ENCODE data around the gene GLYR1.
A peak's percentile ranks its signal among the peaks of the same experiment; 100 is the strongest.
"Not testable (repeated sequence)": the region's sequence is repeated elsewhere in the genome, so short reads cannot be mapped to it uniquely, and the experiment has no call there.

The GLYR1 gene

GRCh38 chr16:4788910-4789309 lies 58.2 kb downstream of the GLYR1 start:
- no peak for DNase-seq (ENCODE audit: low read depth in 3 of 3)

- DNase-seq (ENCODE audit: low read depth in 3 of 3), result no peak
These were observed 58.6 kb downstream of the GLYR1 start for GRCh38 chr16:4788489-4788889.

- no peak for DNase-seq (ENCODE audit: low read depth in 3 of 3)
These were observed 59.2 kb downstream of the GLYR1 start, which contains the start of gene SEPTIN12 for GRCh38 chr16:4787627-4788482. SEPTIN12 (minus strand) TSS chr16:4788345; CDS start chr16:4787645, 700 bp downstream.

- DNase-seq (ENCODE audit: low read depth in 3 of 3), result no peak
These were observed 60.0 kb downstream of the GLYR1 start for GRCh38 chr16:4787068-4787467.

- no peak for DNase-seq (ENCODE audit: low read depth in 3 of 3)
These were observed 61.2 kb downstream of the GLYR1 start for GRCh38 chr16:4785758-4786433.

GRCh38 chr16:4784444-4784987 lies 62.6 kb downstream of the GLYR1 start:
- not testable (repeated sequence) for DNase-seq (ENCODE audit: low read depth in 3 of 3)

GRCh38 chr16:4783951-4784336 lies 63.1 kb downstream of the GLYR1 start:
- DNase-seq (ENCODE audit: low read depth in 3 of 3), result no peak

GRCh38 chr16:4783251-4783950 lies 63.7 kb downstream of the GLYR1 start:
- no peak for DNase-seq (ENCODE audit: low read depth in 3 of 3)

- no peak for DNase-seq (ENCODE audit: low read depth in 3 of 3)
These were observed 66.9 kb downstream of the GLYR1 start for GRCh38 chr16:4780235-4780634.

GRCh38 chr16:4778050-4778392 lies 69.1 kb downstream of the GLYR1 start:
- no peak for DNase-seq (ENCODE audit: low read depth in 3 of 3)

GRCh38 chr16:4777339-4778049 lies 69.6 kb downstream of the GLYR1 start:
- DNase-seq (ENCODE audit: low read depth in 3 of 3), result no peak

- DNase-seq (ENCODE audit: low read depth in 3 of 3), result no peak
These were observed 70.9 kb downstream of the GLYR1 start for GRCh38 chr16:4776141-4776705.

GRCh38 chr16:4775005-4775404 lies 72.1 kb downstream of the GLYR1 start:
- DNase-seq (ENCODE audit: low read depth in 3 of 3), result no peak

- no peak for DNase-seq (ENCODE audit: low read depth in 3 of 3)
These were observed 74.7 kb downstream of the GLYR1 start for GRCh38 chr16:4772351-4772750.

- no peak for DNase-seq (ENCODE audit: low read depth in 3 of 3)
These were observed 75.4 kb downstream of the GLYR1 start for GRCh38 chr16:4771646-4772045.

GRCh38 chr16:4769306-4769638 lies 77.8 kb downstream of the GLYR1 start:
- DNase-seq (ENCODE audit: low read depth in 3 of 3), result no peak

- DNase-seq (ENCODE audit: low read depth in 3 of 3), result peak; percentile 65 to 81 (median 67)
These were observed 78.4 kb downstream of the GLYR1 start for GRCh38 chr16:4768549-4769305.

GRCh38 chr16:4767872-4768548 lies 79.1 kb downstream of the GLYR1 start:
- DNase-seq (ENCODE audit: low read depth in 3 of 3), result no peak

- peak; percentile 95 to 99 (median 96) for DNase-seq (ENCODE audit: low read depth in 3 of 3)
These were observed 80.0 kb downstream of the GLYR1 start, which contains the start of gene ZNF500 for GRCh38 chr16:4766875-4767628. ZNF500 (minus strand) TSS chr16:4767162; CDS start chr16:4765978, 1,184 bp downstream.

Data from stimulated activated CD4-positive, alpha-beta T cell treated with anti-CD3 and anti-CD28 coated beads, TNF-alpha, amount 100 ng/mL, for 4 hours (primary cell).